AG09319 (cell line): ENCODE measurements around the gene CFAP100.

Experiments used
- DNase-seq: peaks from one replicate; pipeline ENCODE4 v3.0.0-alpha.2; 2010; ENCODE audit warnings: low read depth; ENCODE audit errors: extremely low read depth
- TF ChIP-seq, protein P1 (sequence below): IDR thresholded peaks from 2 replicates; pipeline ENCODE4 v1.5.1; 2011; ENCODE audit warnings: low read depth, mild to moderate bottlenecking, inconsistent platforms, low read length, moderate library complexity

The CFAP100 gene

DNA sequence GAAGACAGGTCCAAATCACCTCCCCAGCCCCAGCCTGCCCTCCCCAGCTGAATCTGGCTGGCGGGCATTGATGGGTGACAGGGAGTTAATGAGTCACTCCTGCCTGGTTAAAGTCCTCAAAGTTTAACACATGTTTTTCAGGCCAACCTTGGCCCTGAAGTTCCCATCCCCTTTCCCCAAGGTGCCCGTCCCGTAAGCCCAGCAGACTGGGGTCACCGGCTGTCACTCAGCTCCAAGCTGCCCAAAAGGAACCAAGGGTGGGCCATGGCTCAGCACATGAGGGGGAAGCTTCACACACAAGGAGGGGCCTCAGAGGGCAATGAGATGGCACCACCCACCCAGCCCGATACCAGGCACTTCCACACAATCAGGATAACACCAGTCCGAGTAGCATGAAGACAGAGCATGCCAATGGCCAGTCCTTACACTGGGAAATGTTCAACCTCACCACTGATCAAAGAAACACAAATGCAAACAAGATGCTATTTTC lies 27.3 kb upstream of the CFAP100 start:
- TF ChIP-seq, protein P1, sequence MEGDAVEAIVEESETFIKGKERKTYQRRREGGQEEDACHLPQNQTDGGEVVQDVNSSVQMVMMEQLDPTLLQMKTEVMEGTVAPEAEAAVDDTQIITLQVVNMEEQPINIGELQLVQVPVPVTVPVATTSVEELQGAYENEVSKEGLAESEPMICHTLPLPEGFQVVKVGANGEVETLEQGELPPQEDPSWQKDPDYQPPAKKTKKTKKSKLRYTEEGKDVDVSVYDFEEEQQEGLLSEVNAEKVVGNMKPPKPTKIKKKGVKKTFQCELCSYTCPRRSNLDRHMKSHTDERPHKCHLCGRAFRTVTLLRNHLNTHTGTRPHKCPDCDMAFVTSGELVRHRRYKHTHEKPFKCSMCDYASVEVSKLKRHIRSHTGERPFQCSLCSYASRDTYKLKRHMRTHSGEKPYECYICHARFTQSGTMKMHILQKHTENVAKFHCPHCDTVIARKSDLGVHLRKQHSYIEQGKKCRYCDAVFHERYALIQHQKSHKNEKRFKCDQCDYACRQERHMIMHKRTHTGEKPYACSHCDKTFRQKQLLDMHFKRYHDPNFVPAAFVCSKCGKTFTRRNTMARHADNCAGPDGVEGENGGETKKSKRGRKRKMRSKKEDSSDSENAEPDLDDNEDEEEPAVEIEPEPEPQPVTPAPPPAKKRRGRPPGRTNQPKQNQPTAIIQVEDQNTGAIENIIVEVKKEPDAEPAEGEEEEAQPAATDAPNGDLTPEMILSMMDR: no peak
- DNase-seq: no peak

GRCh38 chr3:126369490-126369889 lies 25.2 kb upstream of the CFAP100 start:
- no peak for DNase-seq
- TF ChIP-seq, protein P1: no peak

GRCh38 chr3:126370055-126370454 lies 24.7 kb upstream of the CFAP100 start:
- TF ChIP-seq, protein P1: no peak
- DNase-seq: no peak

GRCh38 chr3:126370606-126371005 lies 24.1 kb upstream of the CFAP100 start:
- no peak for DNase-seq
- TF ChIP-seq, protein P1: no peak

DNA sequence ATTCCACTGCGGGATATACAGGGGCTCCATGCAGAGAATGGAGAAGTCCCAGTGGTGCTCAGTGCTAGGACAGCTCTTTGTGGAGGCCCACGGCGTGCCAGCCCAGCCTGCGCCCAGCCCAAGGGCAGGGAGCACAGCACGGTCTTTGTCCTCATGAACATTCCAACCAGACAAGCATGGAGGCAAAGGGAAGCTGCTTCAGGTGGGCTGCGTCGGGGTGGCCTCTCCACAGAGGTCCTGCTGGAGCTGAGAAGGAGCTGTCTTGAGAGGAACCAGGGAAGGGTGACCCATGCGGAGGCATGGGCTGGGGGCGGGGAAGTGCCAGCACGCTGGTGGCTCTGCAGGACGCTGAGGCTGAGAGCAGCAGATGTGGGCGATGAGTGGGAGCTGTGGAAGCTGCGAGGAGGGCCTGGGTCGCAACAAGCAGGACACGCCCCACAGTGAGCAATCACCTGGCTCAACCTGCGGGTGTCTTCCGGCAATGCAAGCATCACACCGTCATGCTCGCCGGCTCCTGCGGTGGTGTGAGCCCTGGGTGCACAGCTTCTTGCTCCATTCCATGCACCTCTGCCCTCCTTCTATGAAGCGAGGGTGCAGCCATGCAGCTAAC lies 23.5 kb upstream of the CFAP100 start:
- no peak for DNase-seq
- TF ChIP-seq, protein P1: no peak

- DNase-seq: no peak
- TF ChIP-seq, protein P1: no peak
Measured at GRCh38 chr3:126372413-126373145, 22.1 kb upstream of the CFAP100 start.

GRCh38 chr3:126373146-126373613 lies 21.5 kb upstream of the CFAP100 start:
- no peak for DNase-seq
- TF ChIP-seq, protein P1: no peak
